Measurements from ENCODE around the gene LPCAT1. TPM values are rescaled to one million over a fixed set of nuclear protein-coding genes. Genes with fewer than 3 reads are reported as not detected.

Gene LPCAT1
- total RNA-seq, 1 donor = 41.3 TPM

DNA sequence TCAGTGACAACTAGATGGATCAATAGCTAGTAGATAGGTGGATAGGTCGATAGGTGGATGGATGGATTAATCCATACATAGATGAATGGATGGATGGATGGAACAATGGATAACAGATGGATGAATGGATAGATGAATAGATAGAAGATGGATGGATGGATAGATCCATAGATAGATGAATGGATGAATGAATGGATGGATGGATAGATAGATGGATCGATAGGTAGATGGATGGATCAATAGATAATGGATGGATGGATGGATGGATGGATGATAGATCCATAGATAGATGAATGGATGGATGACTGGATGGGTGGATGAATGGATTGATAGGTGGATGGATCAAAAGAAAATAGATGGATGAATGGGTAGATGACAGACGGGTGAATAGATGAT lies 83.7 kb downstream of the LPCAT1 start:
- DNase-seq (ENCODE audit: low read depth) = no peak
- TF ChIP-seq, protein P1, sequence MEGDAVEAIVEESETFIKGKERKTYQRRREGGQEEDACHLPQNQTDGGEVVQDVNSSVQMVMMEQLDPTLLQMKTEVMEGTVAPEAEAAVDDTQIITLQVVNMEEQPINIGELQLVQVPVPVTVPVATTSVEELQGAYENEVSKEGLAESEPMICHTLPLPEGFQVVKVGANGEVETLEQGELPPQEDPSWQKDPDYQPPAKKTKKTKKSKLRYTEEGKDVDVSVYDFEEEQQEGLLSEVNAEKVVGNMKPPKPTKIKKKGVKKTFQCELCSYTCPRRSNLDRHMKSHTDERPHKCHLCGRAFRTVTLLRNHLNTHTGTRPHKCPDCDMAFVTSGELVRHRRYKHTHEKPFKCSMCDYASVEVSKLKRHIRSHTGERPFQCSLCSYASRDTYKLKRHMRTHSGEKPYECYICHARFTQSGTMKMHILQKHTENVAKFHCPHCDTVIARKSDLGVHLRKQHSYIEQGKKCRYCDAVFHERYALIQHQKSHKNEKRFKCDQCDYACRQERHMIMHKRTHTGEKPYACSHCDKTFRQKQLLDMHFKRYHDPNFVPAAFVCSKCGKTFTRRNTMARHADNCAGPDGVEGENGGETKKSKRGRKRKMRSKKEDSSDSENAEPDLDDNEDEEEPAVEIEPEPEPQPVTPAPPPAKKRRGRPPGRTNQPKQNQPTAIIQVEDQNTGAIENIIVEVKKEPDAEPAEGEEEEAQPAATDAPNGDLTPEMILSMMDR (IDR thresholded peaks at IDR 0.05; ENCODE audit: insufficient read depth, low read length) = no peak
- no peak overlapping the region for H3K4me3 ChIP-seq (ENCODE audit: low read depth, low read length)

GRCh38 chr5:1439388-1440097 lies 84.2 kb downstream of the LPCAT1 start:
- H3K4me3 ChIP-seq (ENCODE audit: low read depth, low read length) = no peak overlapping the region
- no peak for DNase-seq (ENCODE audit: low read depth)
- TF ChIP-seq, protein P1 (IDR thresholded peaks at IDR 0.05; ENCODE audit: insufficient read depth, low read length) = no peak

- no peak overlapping the region for H3K4me3 ChIP-seq (ENCODE audit: low read depth, low read length)
- DNase-seq (ENCODE audit: low read depth) = no peak
- TF ChIP-seq, protein P1 (IDR thresholded peaks at IDR 0.05; ENCODE audit: insufficient read depth, low read length) = no peak
Observed at GRCh38 chr5:1438871-1439270, 84.9 kb downstream of the LPCAT1 start.

DNA sequence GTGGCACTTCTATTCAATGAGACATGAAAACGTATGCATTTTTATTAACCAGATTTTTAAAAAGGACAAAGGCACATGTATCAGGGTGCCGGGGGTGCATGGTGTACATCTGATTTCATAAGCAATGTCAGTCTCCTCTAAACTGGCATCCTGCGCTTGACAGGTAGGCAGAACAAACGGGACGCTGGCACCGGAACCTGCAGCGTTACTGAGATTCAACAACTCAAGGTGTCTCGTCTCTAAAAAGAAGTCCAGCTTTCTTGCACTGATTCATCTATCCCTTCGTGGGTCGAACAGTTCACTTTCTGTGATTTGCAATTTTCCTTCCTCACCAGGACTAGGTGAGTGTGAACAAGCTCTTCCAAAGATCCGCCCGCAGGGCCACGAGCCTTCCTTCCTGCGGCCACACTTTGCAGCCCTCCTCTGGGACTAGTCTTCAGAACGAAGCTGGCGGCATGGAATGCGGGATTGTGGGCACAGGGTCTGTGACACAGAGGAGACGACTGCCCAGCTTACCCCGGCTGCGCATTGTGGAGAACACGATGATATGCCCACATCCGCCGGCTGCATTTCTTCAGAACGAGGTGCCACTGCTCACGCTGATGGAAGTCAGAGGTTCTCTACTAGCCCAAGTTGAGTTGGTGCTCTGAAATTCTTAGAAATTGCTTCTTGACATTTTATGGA lies 85.7 kb downstream of the LPCAT1 start:
- H3K4me3 ChIP-seq (ENCODE audit: low read depth, low read length) = no peak overlapping the region
- TF ChIP-seq, protein P1 (IDR thresholded peaks at IDR 0.05; ENCODE audit: insufficient read depth, low read length) = no peak
- DNase-seq (ENCODE audit: low read depth) = no peak

DNA sequence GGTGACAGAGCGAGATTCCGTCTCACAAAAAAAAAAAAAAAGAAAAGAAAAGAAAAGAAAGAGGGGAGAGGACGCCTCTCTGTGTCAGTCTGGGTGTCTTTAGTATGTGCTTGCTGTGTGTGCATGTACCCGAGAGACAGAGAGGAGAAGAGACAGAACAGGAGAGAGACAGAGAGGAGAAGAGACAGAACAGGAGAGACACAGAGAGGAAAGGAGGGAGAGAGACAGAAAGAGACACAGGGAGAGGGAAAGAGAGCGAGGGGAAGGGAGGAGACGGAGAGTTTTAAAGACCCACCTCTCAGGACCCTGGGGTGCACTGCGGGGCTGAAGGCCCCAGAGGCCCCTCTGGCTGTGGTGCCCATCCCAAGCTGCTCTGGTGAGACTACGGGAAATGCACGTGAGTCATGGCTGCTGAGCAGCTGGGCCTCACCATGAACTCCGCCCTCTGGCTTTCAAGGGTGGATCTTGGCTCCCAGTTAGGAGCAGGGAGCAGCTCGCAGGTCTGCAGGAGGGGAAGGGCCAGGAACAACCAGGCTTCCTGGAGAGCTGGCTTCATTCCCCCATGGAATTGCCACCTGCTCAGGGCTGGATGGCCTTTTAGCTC lies 86.4 kb downstream of the LPCAT1 start:
- no peak overlapping the region for H3K4me3 ChIP-seq (ENCODE audit: low read depth, low read length)
- DNase-seq (ENCODE audit: low read depth) = peak; percentile 35
- TF ChIP-seq, protein P1 (IDR thresholded peaks at IDR 0.05; ENCODE audit: insufficient read depth, low read length) = peak; percentile 11

- TF ChIP-seq, protein P1 (IDR thresholded peaks at IDR 0.05; ENCODE audit: insufficient read depth, low read length) = no peak
- H3K4me3 ChIP-seq (ENCODE audit: low read depth, low read length) = no peak overlapping the region
- no peak for DNase-seq (ENCODE audit: low read depth)
Observed at GRCh38 chr5:1436681-1437080, 87.1 kb downstream of the LPCAT1 start.

All from fibroblast of the aortic adventitia (primary cell).